ENCODE results near the gene DCP2.

GRCh38 chr5:113062869-113063508 is 86.4 kb downstream of the DCP2 start:
- no peak for TF ChIP-seq RAD21 (conservative IDR thresholded peaks at IDR 0.05)
- TF ChIP-seq CTCF (IDR thresholded peaks at IDR 0.05; ENCODE audit: poor library complexity, severe bottlenecking) = no peak
- no peak for TF ChIP-seq EZH2 (IDR thresholded peaks at IDR 0.05; ENCODE audit: borderline replicate concordance, insufficient read depth, low read length, poor library complexity, severe bottlenecking)
- no peak for TF ChIP-seq EP300 (conservative IDR thresholded peaks at IDR 0.05; ENCODE audit: poor library complexity, severe bottlenecking)
- no peak for TF ChIP-seq POLR2AphosphoS5 (IDR thresholded peaks at IDR 0.05)
- no peak for TF ChIP-seq TAF1 (IDR thresholded peaks at IDR 0.05; ENCODE audit: low read depth)

Data from neural cell (in vitro differentiated cells).